OCI-M2 (cell line): ENCODE results near the gene GABRB2.
"Not testable (repeated sequence)": the region's sequence is repeated elsewhere in the genome, so short reads cannot be mapped to it uniquely, and the experiment has no call there.

Experiments used
- DNase-seq: peaks from one replicate; lab custom pipeline; 2025; ENCODE audit not compliant: unreplicated experiment; lab: John Stamatoyannopoulos, UW

The GABRB2 gene

DNA sequence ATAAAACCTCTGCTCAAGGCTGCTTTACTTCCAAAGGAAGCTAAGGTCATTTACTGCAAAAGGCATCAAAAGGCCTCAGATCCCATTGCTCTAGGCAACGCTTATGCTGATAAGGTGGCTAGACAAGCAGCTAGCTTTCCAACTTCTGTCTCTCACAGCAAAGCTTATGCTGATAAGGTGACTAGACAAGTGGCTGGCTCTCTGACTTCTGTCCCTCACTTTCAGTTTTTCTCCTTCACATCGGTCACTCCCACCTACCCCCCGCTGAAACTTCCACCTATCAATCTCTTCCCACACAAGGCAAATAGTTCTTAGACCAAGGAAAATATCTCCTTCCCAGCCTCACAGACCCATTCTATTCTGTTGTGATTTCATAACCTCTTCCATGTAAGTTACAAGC is 293.6 kb downstream of the GABRB2 start:
- not testable (repeated sequence) for DNase-seq

DNA sequence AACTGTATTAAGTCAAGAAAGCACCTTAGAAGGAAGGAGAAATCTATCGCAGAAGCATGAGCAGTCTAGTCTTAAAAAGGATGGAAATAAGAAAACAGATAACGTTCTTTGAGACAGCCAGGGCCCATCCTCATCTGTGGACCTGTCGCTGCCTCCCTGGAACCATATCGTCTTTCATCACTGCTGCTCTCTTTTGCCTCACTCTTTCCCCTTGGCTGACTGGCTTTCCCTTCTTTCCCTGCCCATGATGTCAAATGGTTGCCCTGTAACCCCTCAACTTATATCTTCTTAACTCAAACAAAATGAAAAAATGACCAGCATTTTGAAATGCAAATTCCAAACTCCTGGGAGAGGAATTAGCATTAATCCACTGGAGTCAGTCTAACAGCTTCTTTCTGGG is 299.8 kb downstream of the GABRB2 start:
- no peak for DNase-seq

DNA sequence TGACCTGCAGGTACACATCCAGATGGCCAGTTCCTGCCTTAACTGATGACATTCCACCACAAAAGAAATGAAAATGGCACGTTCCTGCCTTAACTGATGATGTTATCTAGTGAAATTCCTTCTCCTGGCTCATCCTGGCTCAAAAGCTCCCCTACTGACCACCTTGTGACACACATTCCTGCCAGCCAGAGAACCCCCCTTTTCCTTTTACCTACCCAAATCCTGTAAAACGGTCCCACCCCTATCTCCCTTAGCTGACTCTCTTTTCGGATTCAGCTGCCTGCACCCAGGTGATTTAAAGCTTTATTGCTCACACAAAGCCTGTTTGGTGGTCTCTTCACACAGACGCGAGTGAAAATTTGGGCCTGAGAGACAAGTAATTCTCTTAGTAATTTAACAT is 300.7 kb downstream of the GABRB2 start:
- not testable (repeated sequence) for DNase-seq
